ENCODE results near the gene NCBP3.

- TF ChIP-seq GATA2 (IDR thresholded peaks at IDR 0.05; ENCODE audit: low read depth, low read length) (no peak), GATA3 (IDR thresholded peaks at IDR 0.05; ENCODE audit: low read depth, low read length) (no peak)
These were observed 47.5 kb downstream of the NCBP3 start for GRCh38 chr17:3798273-3799180.
